DMS53 (cell line): ENCODE measurements around the gene SHISA6.

ENCODE experiments used
- DNase-seq: peaks from one replicate; lab custom pipeline; 2025; lab: John Stamatoyannopoulos, UW

SHISA6 gene

GRCh38 chr17:11598274-11599221, 357.5 kb downstream of the SHISA6 start, which contains the start of gene DNAH9:
DNAH9 (plus strand) TSS chr17:11598470; CDS start chr17:11598499, 29 bp downstream.
- peak; percentile 48 for DNase-seq

- DNase-seq = no peak
Observed at GRCh38 chr17:11601661-11602060, 360.6 kb downstream of the SHISA6 start.

- peak; percentile 2 for DNase-seq
Observed at GRCh38 chr17:11608396-11608795, 367.4 kb downstream of the SHISA6 start.

GRCh38 chr17:11610999-11611566, 370.1 kb downstream of the SHISA6 start:
- DNase-seq = no peak

GRCh38 chr17:11612956-11613355, 371.9 kb downstream of the SHISA6 start:
- no peak for DNase-seq
